Activated CD8-positive, alpha-beta T cell treated with anti-CD3 and anti-CD28 coated beads, Interleukin-2, amount 10 ng/mL, durations not matched to agents 7 days and 5 days (primary cell): ENCODE measurements around the gene WDR73. TPM values are rescaled to one million over a fixed set of nuclear protein-coding genes. Genes with fewer than 3 reads are reported as not detected.

Experiments
- ATAC-seq: fragments of 150-1000 bp; cut with Tn5 transposase; one replicate; pipeline ENCODE4 v1.10.0; 2021; ENCODE audit warnings: moderate library complexity
- CTCF ChIA-PET: fragments of 350-600 bp; sonication (Branson Sonifier 250); formaldehyde crosslinking; loops from one replicate; lab custom pipeline; 2021; ENCODE audit warnings: antibody characterized with exemption; lab: Charles Lee
- POLR2A ChIA-PET: fragments of 350-600 bp; sonication (Branson Sonifier 250); formaldehyde crosslinking; loops from one replicate; lab custom pipeline; 2021; ENCODE audit warnings: antibody characterized with exemption; lab: Charles Lee
- DNase-seq: peaks from one replicate; pipeline ENCODE4 v3.0.0-alpha.2; 2020
- H3K27ac Mint-ChIP-seq: one replicate; pipeline ENCODE4 v1.8.0; 2021; ENCODE audit warnings: mild to moderate bottlenecking, mixed read lengths
- H3K27me3 Mint-ChIP-seq: one replicate; pipeline ENCODE4 v1.8.0; 2021; ENCODE audit warnings: low read depth, mixed read lengths
- H3K36me3 Mint-ChIP-seq: one replicate; pipeline ENCODE4 v1.8.0; 2021; ENCODE audit warnings: low read depth, mixed read lengths
- H3K4me1 Mint-ChIP-seq: one replicate; pipeline ENCODE4 v1.8.0; 2021; ENCODE audit warnings: low read depth, mixed read lengths
- H3K4me3 Mint-ChIP-seq: one replicate; pipeline ENCODE4 v1.8.0; 2021; ENCODE audit warnings: mild to moderate bottlenecking, mixed read lengths
- H3K9me3 Mint-ChIP-seq: one replicate; pipeline ENCODE4 v1.8.0; 2022; ENCODE audit warnings: mixed read lengths; ENCODE audit not compliant: insufficient read depth
- total RNA-seq, 2 experiments: library from RNA; stranded (reverse); gene quantifications; one replicate each; pipeline ENCODE4 v1.2.3, GENCODE V29; 2021

Gene WDR73
- total RNA-seq, 2 experiments from 2014 or later: 22.1 to 23.8 TPM

GRCh38 chr15:84599906-84600305 is 54.2 kb downstream of the WDR73 start:
- no peak for ATAC-seq
- H3K36me3 Mint-ChIP-seq: peaks cover 4% of the 10 kb centered on the region
- no peak for DNase-seq
- H3K4me1 Mint-ChIP-seq: peaks cover 59% of the 10 kb centered on the region
- ChIA-PET CTCF (interaction anchor here (0.8 to 5.7 kb wide), 22 partner anchors 9 to 329 kb away, joined by 3 to 79 read pairs (median 8); partner anchors contain the start of gene WDR73), POLR2A (no interaction called here)
- peak overlapping the region; percentile 50 for H3K4me3 Mint-ChIP-seq
- no peaks in the 10 kb centered on the region for H3K9me3 Mint-ChIP-seq
- H3K27ac Mint-ChIP-seq: no peak overlapping the region
- H3K27me3 Mint-ChIP-seq: no peaks in the 10 kb centered on the region

- H3K9me3 Mint-ChIP-seq: no peaks in the 10 kb centered on the region
- H3K27me3 Mint-ChIP-seq: no peaks in the 10 kb centered on the region
- peaks cover 62% of the 10 kb centered on the region for H3K4me1 Mint-ChIP-seq
- POLR2A ChIA-PET: interaction anchor here (0.5 to 1.8 kb wide), 5 partner anchors 33 to 556 kb away, joined by 3 to 10 read pairs (median 6); no protein-coding TSS in a partner anchor
- peak; percentile 47 for DNase-seq
- no peak for ATAC-seq
- H3K27ac Mint-ChIP-seq: peak overlapping the region; percentile 58
- H3K4me3 Mint-ChIP-seq: peak overlapping the region; percentile 45
- H3K36me3 Mint-ChIP-seq: no peaks in the 10 kb centered on the region
- CTCF ChIA-PET: interaction anchor here (0.7 to 5.7 kb wide), 41 partner anchors 9 to 570 kb away, joined by 3 to 79 read pairs (median 5); partner anchors contain the start of gene WDR73
Measured at GRCh38 chr15:84598993-84599392, 55.1 kb downstream of the WDR73 start.

- no peaks in the 10 kb centered on the region for H3K9me3 Mint-ChIP-seq
- ATAC-seq (peak; percentile 42), DNase-seq (peak; percentile 62)
- POLR2A ChIA-PET: interaction anchor here (1.0 to 1.8 kb wide), 4 partner anchors 33 to 57 kb away, joined by 4 to 10 read pairs (median 8); no protein-coding TSS in a partner anchor
- H3K36me3 Mint-ChIP-seq: no peaks in the 10 kb centered on the region
- no peaks in the 10 kb centered on the region for H3K27me3 Mint-ChIP-seq
- peaks cover 59% of the 10 kb centered on the region for H3K4me1 Mint-ChIP-seq
- H3K27ac Mint-ChIP-seq: peak overlapping the region; percentile 58
- CTCF ChIA-PET: interaction anchor here (0.7 to 5.7 kb wide), 39 partner anchors 8 to 570 kb away, joined by 3 to 79 read pairs (median 5); partner anchors contain the start of gene WDR73
- peak overlapping the region; percentile 45 for H3K4me3 Mint-ChIP-seq
Measured at GRCh38 chr15:84598250-84598649, 55.8 kb downstream of the WDR73 start.

- CTCF ChIA-PET: interaction anchor here (0.8 to 5.7 kb wide), 10 partner anchors 10 to 447 kb away, joined by 3 to 79 read pairs (median 7); partner anchors contain the start of gene WDR73
- peaks cover 54% of the 10 kb centered on the region for H3K4me1 Mint-ChIP-seq
- no peak overlapping the region for H3K4me3 Mint-ChIP-seq
- H3K27ac Mint-ChIP-seq: no peak overlapping the region
- DNase-seq: no peak
- H3K27me3 Mint-ChIP-seq: peaks cover 3% of the 10 kb centered on the region
- ATAC-seq: no peak
- H3K36me3 Mint-ChIP-seq: no peaks in the 10 kb centered on the region
- POLR2A ChIA-PET: no interaction called here
- H3K9me3 Mint-ChIP-seq: no peaks in the 10 kb centered on the region
Measured at GRCh38 chr15:84597296-84597695, 56.8 kb downstream of the WDR73 start.

- Mint-ChIP-seq H3K36me3 (no peaks in the 10 kb centered on the region), H3K27ac (no peak overlapping the region), H3K4me3 (no peak overlapping the region), H3K27me3 (peaks cover 3% of the 10 kb centered on the region), H3K9me3 (no peaks in the 10 kb centered on the region), H3K4me1 (peaks cover 49% of the 10 kb centered on the region)
- ChIA-PET POLR2A (no interaction called here), CTCF (interaction anchor here (1.0 to 1.3 kb wide), 2 partner anchors 8 to 10 kb away, joined by 3 to 4 read pairs; no protein-coding TSS in a partner anchor)
- ATAC-seq (no peak), DNase-seq (no peak)
Measured at GRCh38 chr15:84595660-84596059, 58.4 kb downstream of the WDR73 start.

DNA sequence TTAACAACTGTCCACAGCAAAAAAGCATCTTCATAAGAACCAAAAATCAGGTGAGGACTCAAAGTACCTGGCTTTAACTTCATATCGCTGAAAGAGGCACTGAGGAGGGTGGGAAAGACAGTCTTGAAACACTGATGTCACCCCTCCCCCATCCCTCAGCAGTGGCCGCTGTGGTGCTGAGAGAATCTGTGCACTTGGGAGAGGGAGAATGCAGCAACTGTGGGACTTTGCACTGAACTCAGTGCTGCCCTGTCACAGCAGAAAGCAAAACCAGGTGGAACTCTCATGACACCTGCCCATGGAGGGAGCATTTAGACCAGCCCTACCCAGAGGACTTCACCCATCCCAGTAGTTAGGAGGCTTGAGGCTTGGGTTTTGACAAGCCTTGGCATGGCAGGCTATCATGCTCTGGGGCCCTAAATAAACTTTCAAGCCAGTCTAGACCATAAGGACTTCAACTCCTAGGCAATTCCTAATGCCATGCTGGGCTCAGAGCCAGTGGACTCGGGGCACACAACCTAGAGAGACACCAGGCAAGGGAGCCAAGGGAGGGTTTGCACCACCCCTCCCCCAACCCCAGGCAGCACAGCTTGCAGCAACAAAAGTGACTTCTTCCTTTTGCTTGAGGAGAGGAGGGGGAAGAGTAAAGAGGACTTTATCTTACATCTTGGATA is 59.3 kb downstream of the WDR73 start:
- H3K4me1 Mint-ChIP-seq: peaks cover 45% of the 10 kb centered on the region
- no peak overlapping the region for H3K4me3 Mint-ChIP-seq
- no peaks in the 10 kb centered on the region for H3K9me3 Mint-ChIP-seq
- POLR2A ChIA-PET: no interaction called here
- no peak for DNase-seq
- no peaks in the 10 kb centered on the region for H3K36me3 Mint-ChIP-seq
- no peak for ATAC-seq
- H3K27ac Mint-ChIP-seq: no peak overlapping the region
- CTCF ChIA-PET: interaction anchor here (0.8 to 1.3 kb wide), 3 partner anchors 11 to 59 kb away, joined by 3 to 4 read pairs (median 3); partner anchors contain the start of gene WDR73
- H3K27me3 Mint-ChIP-seq: peaks cover 3% of the 10 kb centered on the region

- ATAC-seq: no peak
- no peak for DNase-seq
- Mint-ChIP-seq H3K36me3 (no peaks in the 10 kb centered on the region), H3K4me1 (peaks cover 21% of the 10 kb centered on the region), H3K27me3 (peaks cover 6% of the 10 kb centered on the region), H3K9me3 (no peaks in the 10 kb centered on the region), H3K4me3 (no peak overlapping the region), H3K27ac (no peak overlapping the region)
- CTCF ChIA-PET: interaction anchor here (1.2 to 2.9 kb wide), 2 partner anchors 62 to 336 kb away, joined by 4 to 9 read pairs; partner anchors contain the start of gene WDR73
- POLR2A ChIA-PET: no interaction called here
Measured at GRCh38 chr15:84591815-84592214, 62.3 kb downstream of the WDR73 start.

- ATAC-seq (no peak), DNase-seq (no peak)
- ChIA-PET POLR2A (no interaction called here), CTCF (interaction anchor here (0.9 to 2.9 kb wide), 6 partner anchors 8 to 338 kb away, joined by 3 to 9 read pairs (median 4); partner anchors contain the start of gene WDR73)
- no peak overlapping the region for H3K27ac Mint-ChIP-seq
- peaks cover 8% of the 10 kb centered on the region for H3K27me3 Mint-ChIP-seq
- H3K4me3 Mint-ChIP-seq: no peak overlapping the region
- no peaks in the 10 kb centered on the region for H3K36me3 Mint-ChIP-seq
- peaks cover 19% of the 10 kb centered on the region for H3K4me1 Mint-ChIP-seq
- H3K9me3 Mint-ChIP-seq: no peaks in the 10 kb centered on the region
Measured at GRCh38 chr15:84590406-84590805, 63.7 kb downstream of the WDR73 start.

Other genes with a start within 250 kb of the WDR73 start
- gene ZSCAN2, start 53.3 kb downstream of the WDR73 start, total RNA-seq: 1 to 10 TPM; 6.5 to 6.7 TPM
- gene NMB, start 3.9 kb upstream of the WDR73 start, total RNA-seq: 1 to 10 TPM; 3.3 to 4.1 TPM
- 100 to 1,000 TPM; 117 to 119 TPM for gene SEC11A, start 61.9 kb upstream of the WDR73 start, total RNA-seq
- gene ZNF592, start 94.3 kb upstream of the WDR73 start, total RNA-seq: 10 to 100 TPM; 36.5 to 36.6 TPM
- gene ALPK3, start 163.1 kb upstream of the WDR73 start, total RNA-seq: under 1 TPM; 0.18 to 0.24 TPM
- not detected for gene SLC28A1, start 230.4 kb upstream of the WDR73 start, total RNA-seq